Adrenal gland (tissue), 12 donors: ENCODE data around the gene ZNF277. TPM values are rescaled to one million over a fixed set of nuclear protein-coding genes. Genes with fewer than 3 reads are reported as not detected.

Experiments used
- DNase-seq, 7 donors: peaks; one replicate each; pipeline ENCODE4 v3.0.0-alpha.2; 2019 to 2020
- H3K27ac ChIP-seq, 5 donors: fragments of 200-600 bp; sonication (generic) in 4 of 5; 1 replicate in 3 of 5; 2 replicates in 2 of 5; pipeline versions ENCODE4 v1.5.1 to v1.8.0; 2016 to 2020; ENCODE audit warnings: mild to moderate bottlenecking in 1 of 5
- H3K27me3 ChIP-seq: fragments of 200-600 bp; 2 replicates; pipeline ENCODE4 v1.8.0; 2021
- H3K36me3 ChIP-seq, 2 donors: fragments of 200-600 bp; replicated peaks in 1 of 2; 1 replicate in 1 of 2; 2 replicates in 1 of 2; pipeline versions ENCODE4 v1.5.1 to v1.8.0; 2018 to 2022
- H3K4me1 ChIP-seq, 2 donors: fragments of 200-600 bp; replicated peaks in 1 of 2; 1 replicate in 1 of 2; 2 replicates in 1 of 2; pipeline versions ENCODE4 v1.5.1 to v1.8.0; 2018 to 2021
- H3K4me3 ChIP-seq, 4 donors: fragments of 200-600 bp; sonication (generic) in 3 of 4; one replicate each; pipeline ENCODE4 v1.5.1; 2016 to 2018
- H3K9me3 ChIP-seq, 3 donors: fragments of 200-600 bp; sonication (generic) in 1 of 3; replicated peaks in 1 of 3; 1 replicate in 2 of 3; 2 replicates in 1 of 3; pipeline versions ENCODE4 v1.5.1 to v1.8.0; 2016 to 2021
- CTCF ChIP-seq, 6 experiments: fragments of 450-650 bp in 4 of 6; fragments of 200-600 bp in 2 of 6; sonication (generic) in 1 of 6; IDR thresholded peaks; 1 replicate in 5 of 6; 2 replicates in 1 of 6; pipeline versions ENCODE4 v1.5.1 to v1.8.0; 2016 to 2021; ENCODE audit warnings: antibody characterized with exemption in 6 of 6, mild to moderate bottlenecking in 2 of 6, moderate library complexity in 1 of 6
- POLR2A ChIP-seq, 2 donors: fragments of 450-650 bp; IDR thresholded peaks; one replicate each; pipeline ENCODE4 v1.6.1; 2017; ENCODE audit warnings: antibody characterized with exemption in 2 of 2, mild to moderate bottlenecking in 2 of 2, moderate library complexity in 1 of 2
- WGBS, 4 donors: extraction: QIAGEN DNeasy Blood & Tissue Kit in 2 of 4; methylation state at CpG; one replicate each; pipeline versions ENCODE4 v1.1.5 to v1.1.7; 2013 to 2017; 5-methylcytosine and 5-hydroxymethylcytosine counted together
- intact Hi-C, 2 donors: fragments of 100-400 bp; cut with DNase I; formaldehyde crosslinking; loops; one replicate each; pipeline versions ENCODE4 v1.14.1 to v1.15.0; 2022 to 2023
- polyA plus RNA-seq, 3 donors: library from polyadenylated mRNA; stranded (reverse); fragments of 200-250 nt in 2 of 3; fragments of 350-450 nt in 1 of 3; fragmentation: Illumina TruSeq in 1 of 3; extraction: RNeasy Lipid Tissue Mini Kit (QIAGEN cat#74804) in 1 of 3; gene quantifications; one replicate each; pipeline ENCODE4 v1.2.3, GENCODE V29; 2013 to 2014
- total RNA-seq, 9 donors: library from RNA; depleted of rRNA in 4 of 9; stranded (reverse); fragments of >200 nt in 4 of 9; fragments of 120-200 nt in 1 of 9; fragmentation: NEBNext Ultra II Directional in 1 of 9; extraction: Animal tissue kit (Norgen Biotek cat#: 25700) in 1 of 9; gene quantifications; one replicate each; pipeline versions ENCODE4 v1.1.0 to v1.2.4, GENCODE V29; 2013 to 2023
- donor health status: healthy with polysubstance abuse.
- donor health status: Bipolar disorder and iron deficiency.
- donor health status: DM: yes; HTN: yes; CAD: no.
- donor health status: DM: no; HTN: no; CAD: no.
- donor health status: DM: no; HTN: no; CAD: no.
- donor health status: DM: yes; HTN: yes; CAD: no.

Gene ZNF277
- total and polyA plus RNA-seq, 12 donors, result 12.6 to 30.6 (median 19.7) TPM

- no peak for TF ChIP-seq POLR2A (IDR thresholded peaks at IDR 0.05)
- TF ChIP-seq CTCF (IDR thresholded peaks at IDR 0.05), result no peak
- Histone ChIP-seq H3K36me3 (no peaks in the 10 kb centered on the region), H3K27me3 (no peaks in the 10 kb centered on the region), H3K4me3 (no peak overlapping the region), H3K4me1 (no peaks in the 10 kb centered on the region), H3K27ac (no peak overlapping the region), H3K9me3 (no peaks in the 10 kb centered on the region)
- DNase-seq, result no peak
- WGBS, 4 donors, result 51 to 77% (median 62%) methylated on average over 2 of the region's 2 CpGs
- intact Hi-C loops, result no loop called here
Measured at GRCh38 chr7:112371701-112372100, 165.2 kb downstream of the ZNF277 start.

GRCh38 chr7:112372101-112372500, 165.6 kb downstream of the ZNF277 start:
- DNase-seq, result no peak
- Histone ChIP-seq H3K4me1 (no peaks in the 10 kb centered on the region), H3K27ac (no peak overlapping the region), H3K36me3 (no peaks in the 10 kb centered on the region), H3K9me3 (no peaks in the 10 kb centered on the region), H3K4me3 (no peak overlapping the region), H3K27me3 (no peaks in the 10 kb centered on the region)
- TF ChIP-seq CTCF (IDR thresholded peaks at IDR 0.05) (no peak), POLR2A (IDR thresholded peaks at IDR 0.05) (no peak)
- 36 to 59% (median 48%) methylated on average over 1 of the region's 1 CpG for WGBS, 4 donors
- intact Hi-C loops, result no loop called here

GRCh38 chr7:112377593-112377992, 171.1 kb downstream of the ZNF277 start:
- H3K36me3 ChIP-seq, result no peaks in the 10 kb centered on the region
- no peak for DNase-seq
- intact Hi-C loops, result no loop called here
- no peaks in the 10 kb centered on the region for H3K4me1 ChIP-seq
- no peaks in the 10 kb centered on the region for H3K27me3 ChIP-seq
- WGBS, 4 donors, result 57 to 77% (median 71%) methylated on average over 1 of the region's 1 CpG
- no peaks in the 10 kb centered on the region for H3K9me3 ChIP-seq
- H3K4me3 ChIP-seq, result no peak overlapping the region
- TF ChIP-seq CTCF (IDR thresholded peaks at IDR 0.05) (no peak), POLR2A (IDR thresholded peaks at IDR 0.05) (no peak)
- H3K27ac ChIP-seq, result no peak overlapping the region

GRCh38 chr7:112381311-112382091, 175.0 kb downstream of the ZNF277 start:
- intact Hi-C loops, result loop anchor here in 1 of 2 donors (10.0 kb wide), 1 partner anchor 177 kb away; the partner anchor contains the start of genes DOCK4 and ZNF277
- 80 to 86% (median 85%) methylated on average over 5 of the region's 5 CpGs for WGBS, 4 donors

More at GRCh38 chr7:112381311-112382091, 175.0 kb downstream of the ZNF277 start:
- no peaks in the 10 kb centered on the region for H3K27me3 ChIP-seq
- DNase-seq, result no peak
- H3K27ac ChIP-seq, result no peak overlapping the region
- TF ChIP-seq CTCF (IDR thresholded peaks at IDR 0.05), result no peak
- TF ChIP-seq POLR2A (IDR thresholded peaks at IDR 0.05), result no peak
- H3K4me1 ChIP-seq, result no peaks in the 10 kb centered on the region
- H3K9me3 ChIP-seq, result no peaks in the 10 kb centered on the region
- no peaks in the 10 kb centered on the region for H3K36me3 ChIP-seq
- no peak overlapping the region for H3K4me3 ChIP-seq
